GM21619 (cell line): ENCODE measurements around the gene NDUFAF3.

Experiments
- ATAC-seq: cut with Tn5 transposase; IDR thresholded peaks from one replicate; pipeline ENCODE4 v1.9.1; 2021; ENCODE audit not compliant: unreplicated experiment

NDUFAF3 gene

DNA sequence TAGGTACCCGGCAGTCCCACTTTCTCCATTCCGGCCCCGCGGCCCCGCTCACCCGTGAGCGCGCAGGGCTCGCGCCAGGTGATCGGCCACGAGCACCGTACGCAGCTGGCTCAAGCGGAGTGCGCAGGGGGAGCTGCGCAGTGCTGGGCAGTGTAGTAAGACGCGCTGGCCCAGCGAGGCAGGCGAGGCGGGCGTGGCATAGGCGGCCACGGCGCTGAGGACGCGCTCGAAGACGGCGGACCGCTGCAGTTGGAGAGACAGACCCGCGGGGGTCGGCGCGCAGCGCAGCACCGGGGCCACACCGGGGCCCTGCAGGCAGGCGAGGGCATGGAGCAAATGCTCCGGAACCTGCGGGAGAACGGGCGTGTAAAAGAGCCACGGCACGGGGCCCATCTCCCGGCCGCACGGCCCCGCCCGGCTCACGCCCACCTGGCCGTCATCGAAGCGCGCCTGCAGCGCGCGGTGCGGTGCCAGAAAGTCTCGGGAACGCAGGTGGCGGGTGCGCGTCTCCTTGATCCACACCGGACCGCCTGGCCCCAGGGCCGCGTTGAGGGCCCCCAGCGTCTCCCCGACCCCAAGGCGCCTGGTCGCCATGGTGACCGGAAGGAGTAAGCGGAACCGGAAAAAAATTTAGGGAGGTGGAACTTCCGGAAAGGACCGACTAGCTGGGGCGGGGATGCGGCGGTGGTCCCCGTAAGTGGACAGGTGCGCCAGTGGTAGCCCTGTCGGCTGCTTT is 3.8 kb upstream of the NDUFAF3 start, which contains the start of gene DALRD3:
TSS of gene DALRD3 (minus strand) at position 610 of the 736 bp plus-strand sequence. CDS start at position 594, 16 bp downstream.
- ATAC-seq: no peak

DNA sequence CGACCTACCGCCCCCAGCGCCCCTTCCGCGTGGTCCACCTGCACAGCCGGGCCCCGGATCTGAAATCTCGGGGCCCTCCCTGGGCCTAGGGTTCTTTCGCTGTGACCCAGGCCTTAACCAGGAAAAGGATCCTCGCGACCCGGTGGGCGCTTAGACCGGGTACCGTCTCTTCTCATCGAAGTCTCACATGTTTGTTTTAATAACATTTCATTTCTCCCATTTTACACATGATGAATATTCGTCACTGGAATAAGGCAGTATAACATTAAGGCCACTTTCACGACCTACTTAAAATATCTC is 3.3 kb upstream of the NDUFAF3 start:
- ATAC-seq: no peak

DNA sequence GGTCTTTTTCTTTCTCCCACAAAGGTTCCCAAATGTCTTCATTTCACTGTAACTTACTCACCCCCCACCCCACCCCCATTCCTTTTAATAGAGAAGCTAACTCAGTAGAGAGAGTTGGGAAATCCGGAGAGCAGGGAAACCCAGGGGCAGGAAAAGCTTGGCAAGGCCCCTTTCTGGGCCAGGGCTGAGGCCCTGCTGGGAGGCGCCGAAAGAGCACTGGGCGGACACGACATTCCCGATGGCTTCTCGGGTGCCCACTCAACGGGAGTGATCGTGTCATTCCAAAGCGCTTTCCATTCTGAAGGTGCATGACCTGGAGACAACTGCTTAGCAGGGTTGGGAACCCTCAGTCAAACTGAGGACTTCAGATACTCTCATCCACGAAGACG is 2.0 kb upstream of the NDUFAF3 start:
- ATAC-seq: no peak

DNA sequence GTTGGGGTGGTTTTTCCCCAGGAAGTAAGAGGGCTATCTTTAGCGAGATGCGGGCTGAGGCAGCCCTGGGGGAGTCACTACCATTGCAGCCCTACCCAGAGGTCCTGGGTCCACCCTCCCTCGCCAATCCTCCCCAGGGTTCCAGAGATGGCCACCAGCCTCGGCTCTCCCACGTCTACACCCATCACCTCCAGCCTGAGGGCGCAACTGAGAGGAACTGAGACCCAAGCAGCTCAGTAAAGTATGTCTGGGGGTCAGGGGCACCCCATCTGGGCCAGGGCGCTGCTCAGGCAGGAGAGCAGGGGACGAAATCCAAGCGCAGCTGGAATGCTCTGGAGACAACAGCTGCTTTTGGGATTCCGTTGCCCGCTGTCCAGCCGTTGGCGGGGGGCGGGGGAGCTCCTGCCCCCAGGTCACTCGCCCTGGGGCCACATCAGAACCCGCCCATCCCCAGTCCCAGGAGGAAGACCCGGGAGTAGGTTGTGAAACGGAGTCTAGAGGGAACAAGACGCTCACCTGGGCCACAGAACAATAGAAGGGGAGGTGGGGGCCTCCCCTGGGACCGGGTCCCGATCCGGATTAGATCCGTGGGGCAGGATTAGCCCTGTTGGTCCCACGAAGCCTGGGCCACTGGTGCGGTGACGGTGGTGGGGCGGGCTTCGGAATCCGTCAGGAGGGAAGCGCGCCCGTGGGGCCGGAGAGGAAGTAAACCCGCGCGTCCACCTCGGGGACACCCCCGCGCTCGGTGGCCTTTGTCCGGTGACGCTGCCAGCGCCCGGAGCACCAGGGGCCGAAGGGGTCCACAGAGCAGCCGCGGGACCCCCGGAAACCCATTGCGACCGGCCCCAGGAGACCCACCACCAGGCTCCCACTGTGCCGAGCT is 1.4 kb upstream of the NDUFAF3 start:
- ATAC-seq: peak; percentile 3

DNA sequence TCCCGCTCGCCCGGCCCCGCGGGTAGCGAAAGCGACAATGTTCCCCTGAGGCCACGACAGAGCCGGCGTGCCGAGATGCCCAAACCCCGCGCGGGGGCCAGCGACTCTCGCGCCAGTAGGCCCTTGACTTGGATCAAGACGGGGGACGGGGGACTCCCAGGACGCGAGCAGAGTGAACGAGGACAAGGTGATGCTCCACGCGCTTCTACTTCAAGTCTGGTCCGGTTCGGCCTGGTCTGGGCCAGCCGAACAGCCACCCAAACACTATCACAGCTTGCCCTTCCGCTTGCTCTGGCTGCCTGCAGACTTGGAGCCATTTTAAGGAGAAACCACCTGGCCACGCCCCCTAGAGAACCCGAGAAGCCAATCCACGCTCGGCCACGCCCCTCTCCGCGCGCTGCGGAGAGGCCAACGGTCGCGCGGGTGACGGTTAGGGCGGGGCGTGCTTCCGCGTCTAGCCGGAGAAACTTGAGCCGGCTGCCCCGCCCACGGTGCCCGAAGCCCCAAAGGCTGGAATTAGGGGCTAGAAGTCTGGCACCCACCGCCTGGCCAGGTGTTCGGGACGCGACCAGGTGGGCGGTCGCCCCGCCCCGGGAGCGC is 608 bp upstream of the NDUFAF3 start:
- peak; percentile 39 for ATAC-seq

DNA sequence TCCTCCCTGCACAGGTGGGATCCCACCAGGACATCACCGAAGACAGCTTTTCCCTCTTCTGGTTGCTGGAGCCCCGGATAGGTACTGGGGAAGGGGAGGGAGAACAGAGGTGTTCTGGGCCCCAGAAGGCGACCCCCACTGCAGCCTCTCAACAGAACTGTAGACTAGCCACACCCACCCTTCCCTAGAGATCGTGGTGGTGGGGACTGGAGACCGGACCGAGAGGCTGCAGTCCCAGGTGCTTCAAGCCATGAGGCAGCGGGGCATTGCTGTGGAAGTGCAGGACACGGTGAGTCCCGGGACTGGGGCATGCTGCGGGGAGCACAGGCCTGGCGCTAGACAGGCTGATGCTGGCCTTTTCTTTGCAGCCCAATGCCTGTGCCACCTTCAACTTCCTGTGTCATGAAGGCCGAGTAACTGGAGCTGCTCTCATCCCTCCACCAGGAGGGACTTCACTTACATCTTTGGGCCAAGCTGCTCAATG is 809 bp downstream of the NDUFAF3 start:
- no peak for ATAC-seq

DNA sequence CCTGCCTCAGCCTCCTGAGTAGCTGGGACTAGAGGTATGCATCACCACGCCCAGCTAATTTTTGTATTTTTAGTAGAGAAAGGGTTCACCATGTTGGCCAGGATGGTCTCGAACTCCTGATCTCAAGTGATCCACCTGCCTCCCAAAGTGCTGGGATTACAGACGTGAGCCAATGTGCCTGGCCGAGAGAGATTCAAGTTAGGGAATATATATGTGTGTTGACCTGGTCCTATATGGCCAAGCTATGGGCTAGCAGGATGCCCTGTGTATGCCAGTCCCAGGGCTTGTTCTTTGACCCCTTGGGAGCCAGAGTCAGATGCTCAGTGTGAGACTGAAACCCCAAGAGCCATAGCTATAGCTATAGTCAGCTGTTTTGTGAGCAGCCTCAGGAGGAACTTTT is 1.9 kb downstream of the NDUFAF3 start:
- no peak for ATAC-seq

DNA sequence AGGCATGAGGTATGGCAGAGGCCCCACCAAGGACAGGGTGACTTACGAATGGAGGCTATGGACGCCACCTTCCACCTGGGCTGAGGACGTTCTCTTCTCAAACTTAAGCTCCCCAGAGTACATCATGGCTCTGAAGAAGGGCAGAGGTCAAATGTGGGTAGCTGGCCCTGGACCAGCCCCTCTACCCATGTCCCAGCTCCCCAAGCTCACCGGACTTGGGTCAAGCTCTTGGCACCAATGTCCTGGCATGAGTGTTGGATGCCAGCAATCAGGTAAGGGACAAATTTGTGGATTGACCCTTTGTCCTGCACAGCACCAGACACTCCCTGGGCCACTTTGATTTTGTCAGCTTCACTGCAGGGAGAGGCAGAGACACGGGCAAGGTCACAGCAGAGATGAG is 2.5 kb downstream of the NDUFAF3 start:
- no peak for ATAC-seq

DNA sequence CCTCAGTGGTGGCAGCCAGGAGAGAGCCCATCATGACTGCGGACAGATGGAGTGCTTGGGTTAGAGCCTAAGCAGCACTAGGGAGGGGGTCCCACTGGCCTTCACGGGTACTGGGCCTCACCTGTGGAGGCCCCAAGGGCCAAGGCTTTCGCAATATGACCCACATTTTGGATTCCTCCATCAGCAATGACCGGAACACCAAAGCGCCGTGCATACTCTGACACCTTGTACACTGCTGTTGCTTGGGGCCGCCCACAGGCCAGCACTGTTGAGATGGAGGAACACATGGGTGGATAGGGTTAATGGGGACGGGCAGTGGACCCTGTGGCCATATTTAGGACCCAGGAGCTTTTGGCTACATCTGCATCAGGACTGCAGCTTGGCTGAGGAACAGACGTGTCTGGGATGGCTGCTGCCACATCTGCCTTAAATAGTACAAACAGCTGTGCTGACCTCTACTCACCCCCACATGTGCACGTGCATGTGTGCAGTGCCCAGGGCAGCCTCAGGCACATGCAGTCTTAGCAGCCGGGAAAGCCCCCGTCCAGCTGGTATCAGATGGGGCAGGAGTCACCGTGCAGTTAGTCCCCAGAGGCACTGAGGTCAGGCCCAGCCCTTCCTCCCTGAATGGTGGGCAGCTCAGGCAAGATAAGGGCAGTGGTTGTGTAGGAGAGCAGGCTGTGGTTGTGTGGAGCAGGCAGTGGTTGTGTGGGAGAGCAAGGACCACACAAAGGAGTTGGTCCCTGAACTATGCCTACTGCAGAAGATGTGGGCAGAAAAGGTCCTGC is 3.3 kb downstream of the NDUFAF3 start:
- no peak for ATAC-seq

DNA sequence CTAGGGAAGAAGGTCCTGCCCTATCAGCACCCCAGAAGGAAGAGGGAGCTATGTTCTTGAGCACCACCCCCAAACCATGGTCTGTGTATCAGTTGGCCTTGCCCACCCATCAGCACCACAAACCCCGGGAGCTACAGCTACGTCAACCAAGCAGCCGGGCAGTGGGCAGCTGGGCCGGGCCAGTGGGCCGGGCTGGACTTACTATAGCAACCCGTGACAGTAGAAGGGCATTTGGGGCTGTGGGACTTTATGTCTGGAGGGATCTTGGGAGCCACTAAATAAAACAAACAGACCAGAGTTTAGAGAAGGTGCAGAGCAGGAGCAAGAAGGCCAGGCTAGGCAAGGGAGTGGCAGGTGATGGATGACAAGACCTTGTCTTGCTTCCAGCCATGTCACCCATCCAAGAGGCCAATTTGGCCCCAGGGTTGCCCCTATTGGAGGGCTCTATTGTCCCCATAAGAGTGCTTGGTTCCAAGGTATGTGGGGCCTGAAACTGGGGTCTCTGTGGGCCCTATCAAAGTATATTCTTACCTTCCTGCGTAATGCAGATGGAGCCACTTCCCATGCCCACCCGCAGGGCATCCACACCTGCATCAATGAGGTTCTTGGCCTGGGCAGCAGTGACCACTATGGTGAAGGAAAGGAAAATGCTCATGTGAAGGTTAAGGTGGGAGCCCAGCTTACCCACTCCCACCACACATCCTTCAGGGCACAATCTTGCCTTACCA is 4.0 kb downstream of the NDUFAF3 start:
- no peak for ATAC-seq

DNA sequence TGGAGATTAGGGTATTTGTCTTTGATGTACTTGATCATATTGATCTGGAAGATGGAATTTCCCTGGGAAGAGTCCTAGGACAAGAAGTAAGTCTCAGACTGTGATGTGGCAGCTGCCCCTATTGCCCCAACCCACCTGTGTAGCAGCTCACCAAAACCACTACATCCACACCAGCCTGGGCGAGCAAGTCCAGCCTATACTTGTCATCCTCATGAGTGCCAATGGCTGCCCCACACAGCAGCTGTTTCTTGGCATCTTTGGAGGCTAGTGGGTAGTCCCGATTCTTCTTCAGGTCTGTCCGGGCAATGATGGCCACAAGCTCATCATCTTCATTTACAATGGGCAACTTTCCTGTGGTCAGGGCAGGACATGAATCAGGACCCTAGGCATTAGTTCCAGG is 4.6 kb downstream of the NDUFAF3 start:
- ATAC-seq: no peak

DNA sequence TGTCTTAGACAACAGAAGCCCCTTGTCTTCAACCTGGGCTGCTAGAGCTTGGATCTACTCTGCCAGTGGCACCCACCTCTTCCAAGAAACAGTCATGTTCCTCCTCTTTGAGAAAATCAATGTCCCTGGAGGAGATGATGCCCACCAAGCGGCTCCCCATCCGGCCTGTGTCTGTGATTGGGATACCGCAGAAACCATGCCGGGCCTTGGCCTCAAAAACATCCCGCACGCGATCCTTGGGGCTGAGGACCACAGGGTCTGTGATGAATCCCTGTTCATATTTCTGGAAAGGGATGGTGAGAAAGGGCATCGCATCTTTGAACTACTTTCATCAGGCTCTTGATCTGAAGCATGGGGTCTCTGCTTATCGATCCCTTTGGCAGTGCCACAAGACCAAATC is 5.7 kb downstream of the NDUFAF3 start:
- ATAC-seq: no peak

DNA sequence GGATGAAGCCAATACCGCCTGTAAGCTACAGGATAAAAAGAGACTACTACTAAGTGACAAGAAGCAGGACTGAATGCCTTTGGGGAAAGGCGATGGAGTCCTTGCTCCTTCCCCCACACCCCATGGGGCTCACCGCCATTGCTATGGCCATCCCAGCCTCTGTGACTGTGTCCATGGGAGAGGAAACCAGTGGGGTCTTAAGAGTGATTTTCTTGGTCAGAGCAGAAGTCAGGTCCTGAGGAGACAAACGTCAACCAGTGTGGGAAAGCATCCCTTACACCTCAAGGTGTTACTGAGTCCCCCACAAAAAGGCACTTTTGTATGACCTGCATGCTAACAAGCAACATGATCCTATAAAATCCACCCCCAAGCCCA is 6.4 kb downstream of the NDUFAF3 start:
- ATAC-seq: no peak

DNA sequence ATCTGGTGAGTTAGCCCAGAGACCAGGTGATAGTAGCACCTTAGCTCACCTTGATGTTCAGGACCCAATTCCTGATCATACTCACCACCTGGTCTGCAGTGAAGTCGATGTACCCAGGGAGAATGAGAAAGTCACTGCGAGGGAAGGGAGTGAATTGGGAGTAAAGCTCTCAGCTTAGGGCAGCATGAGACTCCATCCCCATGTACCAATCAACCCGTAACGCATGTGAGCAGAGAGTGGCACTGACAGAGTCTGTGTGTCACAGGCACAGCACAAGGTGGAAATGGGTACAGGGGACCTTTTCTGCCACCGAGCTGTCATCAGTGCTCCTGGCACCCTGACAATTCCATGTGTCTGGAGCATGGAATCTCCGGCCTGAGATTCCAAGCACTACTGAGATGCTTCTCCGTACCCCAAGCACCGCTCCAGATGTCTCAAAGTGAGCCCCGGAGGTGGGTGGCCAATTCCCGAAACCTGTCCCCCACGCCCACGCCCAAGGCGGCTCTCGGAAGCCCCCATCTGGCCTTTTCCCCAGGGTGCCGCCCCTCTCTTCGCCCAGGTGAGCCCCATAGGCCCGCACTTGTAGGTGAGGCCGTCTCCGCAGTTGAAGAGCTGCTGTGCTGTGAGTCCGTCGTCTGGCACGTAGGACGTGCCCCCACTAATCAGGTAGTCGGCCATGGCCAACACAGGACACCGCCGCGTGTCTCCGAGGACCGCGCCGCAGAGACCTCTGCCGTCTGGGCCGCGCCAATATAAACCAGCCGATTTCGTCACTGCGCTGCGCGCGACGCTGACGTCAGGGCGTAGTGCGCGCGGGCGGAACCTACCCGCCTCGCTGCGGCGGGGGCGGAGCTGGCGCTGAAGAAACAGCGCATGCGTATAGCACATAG is 7.0 kb downstream of the NDUFAF3 start, which contains the start of gene IMPDH2:
TSS of gene IMPDH2 (minus strand) at position 726 of the 890 bp plus-strand sequence. CDS start at position 678, 48 bp downstream.
- ATAC-seq: peak; percentile 81

DNA sequence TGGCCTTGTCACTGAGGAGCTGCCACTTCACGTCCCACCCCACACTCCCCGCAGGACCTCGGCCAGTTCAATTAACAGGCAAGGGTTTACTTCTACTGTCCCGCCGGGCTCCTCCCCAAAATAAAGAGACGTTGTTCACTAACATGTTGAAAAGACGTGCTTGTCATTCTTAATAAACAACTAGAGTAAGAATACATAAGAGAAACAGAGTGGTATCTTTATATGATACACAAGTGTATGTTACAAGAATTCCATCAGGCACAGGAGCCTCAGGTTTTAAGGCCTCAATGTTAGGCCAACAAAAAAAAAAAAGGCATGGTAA is 7.6 kb downstream of the NDUFAF3 start:
- no peak for ATAC-seq

DNA sequence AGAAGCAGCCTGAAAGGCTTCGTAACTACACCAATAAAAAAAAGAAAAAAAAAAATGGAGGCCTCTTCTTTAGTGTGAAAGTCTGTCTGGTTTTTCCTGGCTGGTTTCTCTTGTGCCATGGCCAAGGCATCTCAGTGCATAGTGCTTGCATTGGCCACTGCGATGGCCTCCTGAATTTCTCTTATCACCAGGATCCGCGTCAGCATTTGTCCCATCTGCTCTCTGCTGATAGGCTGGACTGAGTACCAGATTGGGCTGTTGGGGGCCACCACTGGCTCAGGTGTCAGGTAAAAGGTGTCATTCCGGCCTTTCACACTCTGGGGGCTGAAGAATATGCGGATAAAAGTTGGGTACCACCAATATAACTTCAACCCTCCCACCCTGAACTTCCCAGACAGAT is 8.4 kb downstream of the NDUFAF3 start:
- no peak for ATAC-seq

DNA sequence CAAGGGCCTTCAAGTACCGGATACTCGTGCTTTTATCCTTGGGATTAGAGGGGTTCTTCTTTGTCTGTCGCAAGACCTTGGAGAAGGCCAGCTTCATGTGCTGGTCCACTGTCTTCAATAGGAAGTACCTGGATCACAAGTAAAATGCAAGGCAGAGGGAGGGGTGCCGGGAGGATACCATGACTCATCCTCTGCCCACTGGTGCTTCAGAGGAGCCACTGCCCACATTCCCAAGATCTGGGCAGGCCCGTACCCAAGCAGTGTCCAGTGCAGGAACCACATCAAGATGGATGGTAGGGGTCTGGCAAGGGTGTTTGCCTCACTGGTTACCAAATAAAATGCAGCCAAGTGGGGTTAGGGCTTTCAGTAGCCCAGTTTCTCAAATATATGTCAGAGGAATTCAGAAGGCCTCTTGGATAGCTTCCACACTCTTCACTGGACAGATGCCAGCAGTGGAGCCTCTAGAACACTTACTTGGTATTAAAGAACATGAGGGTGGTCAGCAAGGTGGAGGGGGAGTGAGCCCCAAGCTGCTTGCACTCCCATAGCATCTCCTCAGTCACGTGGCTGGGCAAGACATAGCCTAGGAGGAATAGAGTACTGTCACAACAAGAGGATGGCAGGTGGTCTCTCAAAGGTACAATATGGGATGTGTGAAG is 10.9 kb downstream of the NDUFAF3 start:
- ATAC-seq: no peak

DNA sequence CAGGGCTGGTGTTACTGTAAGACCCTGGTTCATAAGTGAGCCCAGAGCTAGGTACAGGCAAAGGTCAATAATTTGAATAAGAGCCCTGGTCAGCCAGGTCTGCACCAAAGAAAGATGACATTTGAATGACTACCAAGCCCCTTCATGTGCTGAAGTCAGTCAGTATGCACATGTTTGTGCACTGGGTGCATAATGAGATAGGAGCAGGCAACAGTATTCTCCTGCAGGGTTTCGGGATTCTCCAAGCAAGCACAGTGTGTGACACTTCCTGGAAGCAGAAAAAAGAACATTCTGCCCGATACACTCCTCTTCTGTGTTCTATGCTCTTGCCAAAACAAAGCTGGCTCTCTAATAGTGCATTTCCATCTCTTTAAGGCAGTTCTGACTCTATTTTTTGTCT is 12.7 kb downstream of the NDUFAF3 start:
- ATAC-seq: no peak

DNA sequence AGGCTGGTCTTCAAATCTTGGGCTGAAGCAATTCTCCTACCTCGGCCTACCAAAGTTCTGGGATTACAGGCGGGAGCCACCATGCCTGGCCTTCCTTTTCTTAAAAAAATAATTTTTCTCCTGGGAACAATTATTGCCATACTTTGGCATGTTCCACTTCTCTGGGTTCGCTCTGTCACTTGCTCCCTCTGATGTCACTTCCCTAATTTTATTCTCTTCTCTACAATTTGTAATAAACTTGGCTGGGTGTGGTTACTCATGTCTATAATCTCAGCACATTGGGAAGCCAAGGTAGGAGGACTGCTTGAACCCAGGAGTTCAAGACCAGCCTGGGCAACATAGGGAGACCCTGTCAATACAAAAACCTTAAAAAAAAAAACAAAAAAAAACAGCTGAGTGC is 13.4 kb downstream of the NDUFAF3 start:
- ATAC-seq: no peak
